ENCODE results near the gene KEAP1. TPM values are rescaled to one million over a fixed set of nuclear protein-coding genes. Genes with fewer than 3 reads are reported as not detected.
"Not testable (repeated sequence)": the region's sequence is repeated elsewhere in the genome, so short reads cannot be mapped to it uniquely, and the experiment has no call there.

The KEAP1 gene
- polyA plus RNA-seq = 10 to 100 TPM; 49.2 to 86.9 (median 71.6) TPM

DNA sequence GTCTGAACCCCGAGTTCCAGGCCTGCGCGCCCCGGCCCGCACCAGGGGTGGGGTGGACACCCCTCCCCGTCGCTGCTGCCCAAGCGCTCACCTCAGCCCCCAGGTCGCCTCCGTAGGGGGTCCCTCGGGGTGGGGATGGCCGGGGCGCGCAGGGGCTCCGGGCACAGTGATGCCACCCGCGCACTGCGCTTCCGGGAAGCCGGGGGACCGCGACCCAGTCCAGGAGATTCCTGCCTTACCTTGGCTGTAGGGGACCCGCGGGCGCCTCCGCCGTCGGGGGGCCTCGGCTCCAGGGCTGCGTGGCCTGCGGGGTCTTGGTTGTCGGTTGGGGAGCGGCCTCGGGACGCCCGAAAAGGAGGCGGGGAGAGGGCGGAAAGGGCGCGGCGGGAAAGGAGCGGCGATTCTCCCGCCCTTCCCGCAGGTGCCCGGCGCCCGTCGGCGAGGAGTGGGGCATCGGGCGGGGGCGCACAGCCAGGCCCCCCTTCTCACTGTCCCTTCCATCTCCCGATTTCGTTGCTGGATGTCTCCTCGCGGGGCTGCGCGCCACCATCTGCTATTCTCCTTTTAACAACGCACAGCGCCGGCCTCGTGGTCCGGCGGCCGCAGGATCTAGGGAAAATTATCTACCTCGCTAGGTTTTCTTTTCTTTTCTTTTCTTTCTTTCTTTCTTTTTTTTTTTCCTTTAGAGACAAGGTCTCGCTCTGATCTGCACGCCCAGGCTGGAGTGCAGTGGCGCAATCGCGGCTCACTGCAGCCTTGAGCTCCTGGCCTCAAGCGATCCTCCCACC is at the start of gene KEAP1:
Gene KEAP1, minus strand, starts transcription at position 355 of the 788 bp plus-strand sequence. CDS start 3,323 bp downstream, outside the sequence.
- DNase-seq = peak in 2 of 3 donors; percentile 40 to 41
- H3K4me3 Mint-ChIP-seq = peak within 1 kb of the TSS; percentile 90 to 97 (median 94)
- H3K27ac Mint-ChIP-seq = peak within 1 kb of the TSS; percentile 90 to 97 (median 95)
- H3K27me3 Mint-ChIP-seq (ENCODE audit: low read depth in 3 of 3) = peaks cover 11 to 21% (median 19%) of the 10 kb centered on the region in 3 donors
- H3K4me1 Mint-ChIP-seq = peaks cover 42 to 48% of the 10 kb centered on the region in 2 donors
- peaks cover 3 to 6% (median 4%) of the 10 kb centered on the region in 3 donors for H3K36me3 Mint-ChIP-seq
- H3K9me3 Mint-ChIP-seq = no peaks in the 10 kb centered on the region

DNA sequence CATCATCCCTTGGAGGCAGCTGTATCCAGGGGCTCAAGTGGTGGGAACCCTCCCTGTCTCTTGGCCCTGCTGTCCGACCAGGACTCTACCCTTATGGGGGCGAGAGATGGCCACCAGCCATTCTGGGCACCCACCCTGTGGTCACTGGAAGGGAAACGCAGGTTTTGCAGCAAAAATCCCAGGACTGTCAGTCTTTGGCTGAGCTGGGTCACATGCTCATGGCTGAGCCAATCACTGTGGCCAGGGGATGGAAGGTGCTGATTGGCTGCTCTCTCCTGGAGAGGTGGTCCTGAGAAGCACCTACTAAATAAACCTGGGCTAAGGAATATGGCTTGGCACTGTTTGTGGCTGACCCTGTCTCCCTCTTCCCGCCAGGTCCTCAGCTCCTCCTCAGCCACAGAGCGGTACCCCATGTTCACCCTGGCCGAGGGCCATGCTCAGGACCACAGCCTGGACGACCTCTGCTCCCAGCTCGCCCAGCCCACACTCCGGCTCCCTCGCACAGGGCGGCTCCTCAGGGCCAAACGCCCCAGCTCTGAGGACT is 49.4 kb upstream of the KEAP1 start:
- peak overlapping the region; percentile 21 to 86 (median 81) for H3K4me3 Mint-ChIP-seq
- peaks cover 5 to 8% (median 8%) of the 10 kb centered on the region in 3 donors for H3K27me3 Mint-ChIP-seq (ENCODE audit: low read depth in 3 of 3)
- peaks cover 62 to 64% of the 10 kb centered on the region in 2 donors for H3K4me1 Mint-ChIP-seq
- H3K9me3 Mint-ChIP-seq = no peaks in the 10 kb centered on the region
- peak overlapping the region; percentile 89 to 98 (median 96) for H3K27ac Mint-ChIP-seq
- DNase-seq = peak in 1 of 3 donors; percentile 21
- H3K36me3 Mint-ChIP-seq = peaks cover 3 to 21% (median 3%) of the 10 kb centered on the region in 3 donors

DNA sequence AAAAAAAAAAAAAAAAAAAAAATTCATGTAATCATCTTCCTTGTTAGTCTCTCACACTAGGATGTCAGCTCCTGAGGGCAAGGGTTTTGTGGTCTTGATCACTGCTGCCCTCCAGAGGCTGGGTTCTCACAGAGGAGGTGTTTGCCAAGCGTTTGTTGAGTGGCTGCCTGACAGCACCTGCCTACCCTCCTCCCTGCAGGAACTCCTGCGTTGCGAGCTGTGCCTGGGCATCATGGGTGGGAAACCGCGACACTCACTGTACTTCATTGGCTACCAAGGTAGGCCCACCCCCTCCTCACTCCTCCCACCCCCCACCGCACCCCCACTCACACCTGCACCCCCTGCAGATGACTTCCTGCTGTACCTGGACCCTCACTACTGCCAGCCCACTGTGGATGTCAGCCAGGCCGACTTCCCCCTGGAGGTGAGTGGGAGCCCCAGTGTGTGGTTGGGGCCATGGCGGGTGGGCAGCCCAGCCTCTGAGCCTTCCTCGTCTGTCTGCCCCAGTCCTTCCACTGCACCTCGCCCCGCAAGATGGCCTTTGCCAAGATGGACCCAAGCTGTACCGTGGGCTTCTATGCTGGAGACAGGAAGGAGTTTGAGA is 48.6 kb upstream of the KEAP1 start:
- Mint-ChIP-seq H3K9me3 (no peaks in the 10 kb centered on the region), H3K4me1 (peaks cover 62 to 66% of the 10 kb centered on the region in 2 donors), H3K27ac (peak overlapping the region; percentile 89 to 98 (median 96)), H3K36me3 (peaks cover 3 to 24% (median 3%) of the 10 kb centered on the region in 3 donors), H3K4me3 (peak overlapping the region; percentile 33 to 67 (median 41)), H3K27me3 (ENCODE audit: low read depth in 3 of 3) (peaks cover 5 to 9% (median 8%) of the 10 kb centered on the region in 3 donors)
- DNase-seq = peak; percentile 69 to 75 (median 74)

DNA sequence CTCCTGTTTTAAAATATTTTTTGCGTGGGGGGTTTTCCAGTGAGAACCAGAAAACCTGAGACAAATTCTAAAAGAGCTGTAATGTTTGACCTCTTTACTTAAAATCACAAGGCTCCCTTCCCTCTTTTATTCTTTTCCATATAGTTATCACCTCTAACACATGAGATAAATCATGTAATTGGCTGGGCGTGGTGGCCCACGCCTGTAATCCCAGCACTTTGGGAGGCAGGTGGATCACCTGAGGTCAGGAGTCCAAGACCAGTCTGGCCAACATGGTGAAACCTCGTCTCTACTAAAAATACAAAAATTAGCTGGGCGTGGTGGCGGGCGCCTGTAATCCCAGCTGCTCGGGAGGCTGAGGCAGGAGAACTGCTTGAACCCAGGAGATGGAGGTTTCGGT is 47.9 kb upstream of the KEAP1 start:
- DNase-seq; H3K9me3 Mint-ChIP-seq; H3K27me3 Mint-ChIP-seq (ENCODE audit: low read depth in 3 of 3): not testable (repeated sequence)
- peak overlapping the region; percentile 62 to 98 (median 92) for H3K27ac Mint-ChIP-seq
- H3K4me3 Mint-ChIP-seq = peak overlapping the region in 2 of 5 donors; percentile 4 to 35
- peaks cover 59 to 65% of the 10 kb centered on the region in 2 donors for H3K4me1 Mint-ChIP-seq
- peaks cover 3 to 24% (median 3%) of the 10 kb centered on the region in 3 donors for H3K36me3 Mint-ChIP-seq

DNA sequence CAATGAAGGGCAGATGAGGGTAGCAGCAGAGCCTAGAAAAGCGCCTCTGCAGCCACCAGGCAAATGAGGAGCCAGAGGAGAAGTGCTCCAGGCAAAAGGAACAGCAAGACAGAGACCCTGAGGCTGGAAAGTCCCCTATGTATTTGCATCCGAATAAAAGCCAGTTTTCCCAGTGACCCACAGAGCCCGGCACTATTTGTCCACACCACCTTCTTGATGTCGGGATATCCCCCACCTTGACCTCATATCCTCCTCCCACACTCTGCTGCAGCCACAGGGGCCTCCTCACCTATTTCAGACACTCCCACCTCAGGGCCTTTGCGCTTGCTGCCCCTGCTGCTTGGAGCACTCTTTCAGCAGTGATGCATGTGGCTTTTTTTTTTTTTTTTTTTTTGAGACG is 47.2 kb upstream of the KEAP1 start:
- Mint-ChIP-seq H3K36me3 (peaks cover 3 to 24% (median 3%) of the 10 kb centered on the region in 3 donors), H3K27me3 (ENCODE audit: low read depth in 3 of 3) (peaks cover 3 to 9% (median 8%) of the 10 kb centered on the region in 3 donors), H3K9me3 (no peaks in the 10 kb centered on the region), H3K27ac (peak overlapping the region; percentile 40 to 97 (median 70)), H3K4me3 (no peak overlapping the region), H3K4me1 (peaks cover 52 to 58% of the 10 kb centered on the region in 2 donors)
- DNase-seq = no peak

DNA sequence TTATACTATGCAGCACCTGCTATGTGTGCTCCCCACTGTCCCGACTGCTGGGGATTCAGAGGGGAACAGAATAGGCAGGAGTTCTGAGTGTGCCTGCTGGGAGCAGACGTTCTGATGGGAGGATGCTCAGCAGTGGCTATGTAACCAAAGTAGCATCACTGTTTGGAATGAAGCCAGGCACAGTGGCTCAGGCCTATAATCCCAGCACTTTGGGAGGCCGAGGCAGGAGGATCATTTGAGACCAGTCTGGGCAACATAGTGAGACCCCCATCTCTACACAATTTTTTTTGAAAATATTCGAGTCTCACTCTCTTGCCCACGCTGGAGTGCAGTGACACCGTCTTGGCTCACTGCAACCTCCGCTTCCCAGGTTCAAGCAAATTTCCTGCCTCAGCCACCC is 46.6 kb upstream of the KEAP1 start:
- H3K4me3 Mint-ChIP-seq = no peak overlapping the region
- H3K9me3 Mint-ChIP-seq = no peaks in the 10 kb centered on the region
- peaks cover 52 to 58% of the 10 kb centered on the region in 2 donors for H3K4me1 Mint-ChIP-seq
- H3K36me3 Mint-ChIP-seq = peaks cover 3 to 24% (median 3%) of the 10 kb centered on the region in 3 donors
- peaks cover 3 to 9% (median 8%) of the 10 kb centered on the region in 3 donors for H3K27me3 Mint-ChIP-seq (ENCODE audit: low read depth in 3 of 3)
- H3K27ac Mint-ChIP-seq = peak overlapping the region in 2 of 6 donors; percentile 66 to 73
- DNase-seq = no peak

DNA sequence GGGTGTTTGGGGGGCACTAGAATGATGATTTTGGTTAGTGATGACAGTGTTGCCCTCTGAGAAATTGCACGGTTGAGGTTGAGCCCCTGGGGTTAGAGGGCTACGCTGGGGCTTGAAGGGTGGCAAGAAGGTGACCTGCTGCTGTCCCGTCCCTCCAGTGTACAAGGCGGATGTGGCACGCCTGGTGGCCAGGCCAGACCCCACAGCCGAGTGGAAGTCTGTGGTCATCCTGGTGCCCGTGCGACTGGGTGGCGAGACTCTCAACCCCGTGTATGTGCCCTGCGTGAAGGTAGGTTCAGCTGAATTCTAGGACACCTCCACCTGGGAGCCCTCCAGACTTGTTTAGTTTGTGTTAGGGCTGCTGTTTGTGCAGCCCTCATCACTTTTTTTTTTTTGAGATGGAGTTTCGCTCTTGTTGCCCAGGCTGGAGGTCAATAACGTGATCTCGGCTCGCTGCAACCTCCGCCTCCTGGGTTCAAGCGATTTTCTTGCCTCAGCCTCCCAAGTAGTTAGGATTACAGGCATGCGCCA is 45.7 kb upstream of the KEAP1 start:
- DNase-seq = no peak
- H3K27me3 Mint-ChIP-seq (ENCODE audit: low read depth in 3 of 3) = peaks cover 2 to 13% (median 8%) of the 10 kb centered on the region in 3 donors
- peaks cover 0 to 19% (median 0%) of the 10 kb centered on the region in 3 donors for H3K36me3 Mint-ChIP-seq
- H3K4me3 Mint-ChIP-seq = no peak overlapping the region
- H3K27ac Mint-ChIP-seq = peak overlapping the region in 2 of 6 donors; percentile 23 to 49
- H3K4me1 Mint-ChIP-seq = peaks cover 48 to 53% of the 10 kb centered on the region in 2 donors
- no peaks in the 10 kb centered on the region for H3K9me3 Mint-ChIP-seq

DNA sequence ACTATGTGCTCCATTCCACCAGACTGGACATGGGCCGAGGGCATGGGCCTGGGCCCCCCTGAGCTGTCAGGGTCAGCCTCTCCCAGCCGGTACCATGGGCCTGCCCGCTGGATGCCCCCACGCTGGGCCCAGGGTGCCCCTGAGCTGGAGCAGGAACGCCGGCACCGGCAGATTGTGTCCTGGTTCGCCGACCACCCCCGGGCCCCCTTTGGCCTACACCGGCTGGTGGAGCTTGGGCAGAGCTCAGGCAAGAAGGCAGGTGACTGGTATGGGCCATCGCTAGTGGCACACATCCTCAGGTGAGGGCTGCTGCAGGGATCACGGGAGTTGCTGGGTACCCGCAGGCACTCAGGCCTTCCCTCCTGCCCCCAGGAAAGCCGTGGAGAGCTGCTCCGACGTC is 43.7 kb upstream of the KEAP1 start:
- peaks cover 0 to 17% (median 0%) of the 10 kb centered on the region in 3 donors for H3K36me3 Mint-ChIP-seq
- H3K27me3 Mint-ChIP-seq (ENCODE audit: low read depth in 3 of 3) = peaks cover 2 to 14% (median 5%) of the 10 kb centered on the region in 3 donors
- H3K27ac Mint-ChIP-seq = peak overlapping the region in 1 of 6 donors; percentile 2
- peaks cover 36 to 41% of the 10 kb centered on the region in 2 donors for H3K4me1 Mint-ChIP-seq
- H3K9me3 Mint-ChIP-seq = no peaks in the 10 kb centered on the region
- no peak overlapping the region for H3K4me3 Mint-ChIP-seq
- no peak for DNase-seq

DNA sequence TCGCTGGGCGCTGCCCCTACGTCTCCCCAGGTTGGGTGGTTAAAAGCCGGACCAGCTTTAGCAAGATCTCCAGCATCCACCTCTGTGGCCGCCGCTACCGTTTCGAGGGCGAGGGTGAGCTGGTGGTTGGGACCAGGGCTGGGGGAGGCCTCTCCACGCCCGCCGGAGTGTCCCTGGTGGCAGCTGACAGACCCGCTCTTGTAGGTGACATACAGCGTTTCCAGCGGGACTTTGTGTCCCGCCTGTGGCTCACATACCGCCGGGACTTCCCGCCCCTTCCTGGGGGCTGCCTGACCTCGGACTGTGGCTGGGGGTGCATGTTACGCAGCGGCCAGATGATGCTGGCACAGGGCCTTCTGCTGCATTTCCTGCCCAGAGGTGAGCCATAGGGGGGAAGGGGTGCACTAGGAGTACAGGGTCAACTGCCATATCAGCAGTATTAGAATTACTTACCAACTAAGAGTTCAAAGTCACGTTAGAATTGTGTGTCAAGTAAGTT is 41.6 kb upstream of the KEAP1 start:
- Mint-ChIP-seq H3K9me3 (no peaks in the 10 kb centered on the region), H3K27ac (peak overlapping the region; percentile 90 to 97 (median 90)), H3K36me3 (peaks cover 0 to 6% (median 0%) of the 10 kb centered on the region in 3 donors), H3K4me3 (peak overlapping the region; percentile 89 to 93 (median 92)), H3K27me3 (ENCODE audit: low read depth in 3 of 3) (peaks cover 2 to 11% (median 5%) of the 10 kb centered on the region in 3 donors), H3K4me1 (peaks cover 19 to 32% of the 10 kb centered on the region in 2 donors)
- DNase-seq = peak in 1 of 3 donors; percentile 33

DNA sequence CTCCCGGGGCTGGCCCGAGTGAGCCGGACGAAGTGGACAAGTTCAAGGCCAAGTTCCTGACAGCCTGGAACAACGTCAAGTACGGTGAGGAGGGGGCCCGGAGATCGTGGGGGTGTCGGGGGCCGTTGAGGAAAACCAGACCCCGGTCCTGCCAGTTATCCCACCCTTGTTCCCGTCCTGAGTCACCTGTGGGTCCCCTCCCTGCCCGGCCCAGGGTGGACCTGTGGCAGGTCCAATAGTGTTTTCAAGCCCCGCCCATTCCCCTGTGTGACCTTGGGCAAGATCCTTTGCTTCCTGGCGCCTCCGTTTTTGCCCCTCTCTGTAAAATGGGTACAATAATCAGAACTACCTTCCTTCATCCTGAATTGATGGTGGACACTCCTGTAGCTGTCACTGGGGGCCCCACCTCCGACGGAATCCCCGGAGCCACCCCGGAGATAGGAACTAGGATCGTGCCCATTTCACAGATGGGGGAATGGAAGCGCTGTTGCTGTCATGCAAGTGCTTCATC is 41.1 kb upstream of the KEAP1 start:
- peak overlapping the region; percentile 90 to 97 (median 90) for H3K27ac Mint-ChIP-seq
- H3K4me3 Mint-ChIP-seq = peak overlapping the region; percentile 89 to 93 (median 92)
- peaks cover 2 to 11% (median 5%) of the 10 kb centered on the region in 3 donors for H3K27me3 Mint-ChIP-seq (ENCODE audit: low read depth in 3 of 3)
- H3K4me1 Mint-ChIP-seq = peaks cover 19 to 30% of the 10 kb centered on the region in 2 donors
- DNase-seq = peak in 1 of 3 donors; percentile 33
- H3K9me3 Mint-ChIP-seq = no peaks in the 10 kb centered on the region
- peaks cover 0 to 6% (median 0%) of the 10 kb centered on the region in 3 donors for H3K36me3 Mint-ChIP-seq

DNA sequence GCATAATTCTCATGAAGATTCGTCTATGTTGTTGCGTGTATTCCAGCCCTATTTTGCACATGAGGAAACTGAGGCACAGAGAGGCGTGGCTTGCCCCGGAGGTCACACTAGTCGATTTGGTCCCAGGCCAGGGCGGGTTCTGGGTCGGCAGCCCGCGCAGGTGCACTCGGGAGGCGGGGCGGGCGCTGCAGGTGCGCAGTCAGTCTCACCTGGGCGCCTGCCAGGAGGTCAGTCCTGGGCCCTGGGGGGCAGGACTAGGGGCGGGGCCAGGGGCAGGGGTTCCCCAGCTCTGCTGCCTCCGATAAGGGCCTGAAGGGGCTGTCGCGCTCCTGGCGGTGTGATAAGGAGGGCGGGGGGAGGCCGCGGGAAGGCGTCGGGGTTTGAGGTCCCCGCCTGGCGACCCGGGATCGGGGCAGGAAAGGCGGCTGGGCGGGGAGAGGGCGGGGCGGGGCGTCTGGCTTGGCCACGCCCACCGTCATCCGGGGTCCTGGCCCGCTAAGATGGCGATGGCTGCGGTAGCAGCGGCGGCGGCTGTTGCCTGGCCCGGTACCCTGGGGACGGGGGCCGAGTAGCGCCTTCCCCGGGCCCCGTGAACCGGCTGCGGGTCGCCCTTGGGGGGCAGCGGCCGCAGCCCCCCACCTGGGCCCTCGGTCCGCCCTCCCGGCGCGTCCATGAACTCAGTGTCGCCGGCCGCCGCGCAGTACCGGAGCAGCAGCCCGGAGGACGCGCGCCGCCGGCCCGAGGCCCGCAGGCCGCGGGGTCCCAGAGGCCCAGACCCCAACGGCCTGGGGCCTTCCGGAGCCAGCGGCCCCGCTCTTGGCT is 40.5 kb upstream of the KEAP1 start, which contains the start of gene ATG4D:
Gene ATG4D, plus strand, starts transcription at position 485 of the 822 bp plus-strand sequence. Its CDS starts 187 bp downstream, at position 672.
- H3K27ac Mint-ChIP-seq = peak within 1 kb of the TSS; percentile 90 to 97 (median 90)
- H3K36me3 Mint-ChIP-seq = peaks cover 0 to 6% (median 0%) of the 10 kb centered on the region in 3 donors
- peak within 1 kb of the TSS; percentile 89 to 93 (median 92) for H3K4me3 Mint-ChIP-seq
- H3K27me3 Mint-ChIP-seq (ENCODE audit: low read depth in 3 of 3) = peaks cover 0 to 11% (median 9%) of the 10 kb centered on the region in 3 donors
- no peaks in the 10 kb centered on the region for H3K9me3 Mint-ChIP-seq
- peaks cover 24 to 37% of the 10 kb centered on the region in 2 donors for H3K4me1 Mint-ChIP-seq
- peak; percentile 76 to 82 (median 81) for DNase-seq

DNA sequence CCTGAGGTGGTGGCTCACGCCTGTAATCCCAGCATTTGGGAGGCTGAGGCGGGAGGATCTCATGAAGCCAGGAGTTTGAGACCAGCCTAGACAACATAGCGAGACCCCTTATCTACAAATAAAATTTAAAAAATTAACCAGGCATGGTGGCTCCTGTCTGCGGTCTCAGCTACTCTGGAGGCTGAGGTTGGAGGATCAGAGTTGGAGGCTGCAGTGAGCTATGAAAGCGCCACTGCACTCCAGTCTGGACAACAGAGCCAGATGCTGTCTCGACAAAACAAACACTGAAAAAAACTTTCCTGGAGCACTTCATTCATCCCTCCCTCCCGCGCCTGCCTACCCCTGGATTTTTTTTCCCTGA is 39.9 kb upstream of the KEAP1 start:
- Mint-ChIP-seq H3K4me1 (peaks cover 30 to 40% of the 10 kb centered on the region in 2 donors), H3K27ac (peak overlapping the region; percentile 23 to 81 (median 79)), H3K4me3 (peak overlapping the region; percentile 77 to 85 (median 82)), H3K9me3 (no peaks in the 10 kb centered on the region), H3K36me3 (peaks cover 0 to 3% (median 0%) of the 10 kb centered on the region in 3 donors), H3K27me3 (ENCODE audit: low read depth in 3 of 3) (peaks cover 0 to 11% (median 10%) of the 10 kb centered on the region in 3 donors)
- no peak for DNase-seq
